ENCODE results near the gene PLVAP.

DNA sequence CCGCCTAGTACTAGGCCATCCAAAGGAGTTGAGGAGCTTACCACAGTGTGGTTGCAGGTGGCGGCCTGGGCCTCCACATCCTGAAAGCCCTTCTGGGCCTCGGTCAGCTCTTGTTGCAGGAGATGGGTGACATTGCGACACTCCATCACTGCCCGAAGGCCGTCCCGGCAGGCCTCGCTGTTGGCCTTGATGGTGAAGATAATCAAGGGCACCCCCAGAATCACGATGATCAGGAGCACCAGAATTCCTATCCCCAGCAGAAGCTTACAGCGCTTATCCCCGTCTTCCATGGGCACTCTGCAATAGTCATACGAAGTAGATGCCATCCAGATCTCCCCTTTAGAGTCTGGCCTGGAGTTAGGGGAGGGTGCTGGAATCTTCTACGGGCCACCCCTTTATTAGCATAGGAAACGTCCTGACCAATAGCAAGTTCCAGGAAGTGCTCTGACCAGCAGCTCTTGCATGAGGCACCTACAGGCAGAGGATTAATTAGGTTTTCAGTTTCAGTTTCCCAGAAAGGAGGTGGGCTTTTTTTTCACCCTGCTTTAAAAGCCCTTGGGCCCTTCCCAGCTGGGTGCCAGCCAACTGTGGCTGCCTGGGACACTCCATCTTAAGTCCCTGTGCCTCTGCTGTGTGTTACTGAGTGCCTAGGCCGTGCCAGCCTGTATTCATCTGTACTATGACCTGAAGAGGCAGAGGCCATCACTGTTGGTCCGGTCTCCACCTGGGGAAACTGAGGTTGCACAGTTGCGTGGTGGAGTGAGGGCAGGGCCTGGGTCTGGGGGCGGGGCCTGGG, 28.3 kb upstream of the PLVAP start, which contains the start of gene BST2:
- TF ChIP-seq, protein P1, sequence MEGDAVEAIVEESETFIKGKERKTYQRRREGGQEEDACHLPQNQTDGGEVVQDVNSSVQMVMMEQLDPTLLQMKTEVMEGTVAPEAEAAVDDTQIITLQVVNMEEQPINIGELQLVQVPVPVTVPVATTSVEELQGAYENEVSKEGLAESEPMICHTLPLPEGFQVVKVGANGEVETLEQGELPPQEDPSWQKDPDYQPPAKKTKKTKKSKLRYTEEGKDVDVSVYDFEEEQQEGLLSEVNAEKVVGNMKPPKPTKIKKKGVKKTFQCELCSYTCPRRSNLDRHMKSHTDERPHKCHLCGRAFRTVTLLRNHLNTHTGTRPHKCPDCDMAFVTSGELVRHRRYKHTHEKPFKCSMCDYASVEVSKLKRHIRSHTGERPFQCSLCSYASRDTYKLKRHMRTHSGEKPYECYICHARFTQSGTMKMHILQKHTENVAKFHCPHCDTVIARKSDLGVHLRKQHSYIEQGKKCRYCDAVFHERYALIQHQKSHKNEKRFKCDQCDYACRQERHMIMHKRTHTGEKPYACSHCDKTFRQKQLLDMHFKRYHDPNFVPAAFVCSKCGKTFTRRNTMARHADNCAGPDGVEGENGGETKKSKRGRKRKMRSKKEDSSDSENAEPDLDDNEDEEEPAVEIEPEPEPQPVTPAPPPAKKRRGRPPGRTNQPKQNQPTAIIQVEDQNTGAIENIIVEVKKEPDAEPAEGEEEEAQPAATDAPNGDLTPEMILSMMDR (IDR thresholded peaks at IDR 0.05) = no peak
- TF ChIP-seq POLR2A (IDR thresholded peaks at IDR 0.05) = peak in 1 of 2 donors; percentile 76

Data from adrenal gland (tissue), 5 donors.